C4-2B (cell line): ENCODE results near the gene MEF2C.

Experiments
- ZFX ChIP-seq: fragments of 450-650 bp; IDR thresholded peaks from 2 replicates; pipeline ENCODE4 v1.6.1; 2017
- TF ChIP-seq, protein P1 (sequence below): fragments of 450-650 bp; conservative IDR thresholded peaks from 2 replicates; pipeline ENCODE4 v1.5.1; 2017; ENCODE audit warnings: mild to moderate bottlenecking

DNA sequence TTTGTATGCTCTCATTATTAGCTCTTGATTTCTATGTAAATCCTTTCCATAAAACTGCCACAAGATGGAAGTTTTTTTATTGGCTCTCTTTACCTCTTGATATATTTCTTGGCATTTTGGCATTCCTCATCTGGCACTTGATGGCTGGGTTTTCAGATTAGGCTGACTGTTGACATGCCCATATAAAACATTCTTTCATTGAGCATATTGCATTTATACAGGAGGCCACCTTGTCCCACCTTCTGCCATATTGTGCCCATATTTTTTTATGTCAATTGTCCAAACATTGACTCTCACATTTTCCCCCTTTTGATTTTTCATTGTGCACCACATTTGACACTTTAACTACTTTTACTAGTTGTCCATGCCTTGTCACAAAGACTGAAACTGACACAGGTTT, 182.9 kb downstream of the MEF2C start:
- TF ChIP-seq, protein P1, sequence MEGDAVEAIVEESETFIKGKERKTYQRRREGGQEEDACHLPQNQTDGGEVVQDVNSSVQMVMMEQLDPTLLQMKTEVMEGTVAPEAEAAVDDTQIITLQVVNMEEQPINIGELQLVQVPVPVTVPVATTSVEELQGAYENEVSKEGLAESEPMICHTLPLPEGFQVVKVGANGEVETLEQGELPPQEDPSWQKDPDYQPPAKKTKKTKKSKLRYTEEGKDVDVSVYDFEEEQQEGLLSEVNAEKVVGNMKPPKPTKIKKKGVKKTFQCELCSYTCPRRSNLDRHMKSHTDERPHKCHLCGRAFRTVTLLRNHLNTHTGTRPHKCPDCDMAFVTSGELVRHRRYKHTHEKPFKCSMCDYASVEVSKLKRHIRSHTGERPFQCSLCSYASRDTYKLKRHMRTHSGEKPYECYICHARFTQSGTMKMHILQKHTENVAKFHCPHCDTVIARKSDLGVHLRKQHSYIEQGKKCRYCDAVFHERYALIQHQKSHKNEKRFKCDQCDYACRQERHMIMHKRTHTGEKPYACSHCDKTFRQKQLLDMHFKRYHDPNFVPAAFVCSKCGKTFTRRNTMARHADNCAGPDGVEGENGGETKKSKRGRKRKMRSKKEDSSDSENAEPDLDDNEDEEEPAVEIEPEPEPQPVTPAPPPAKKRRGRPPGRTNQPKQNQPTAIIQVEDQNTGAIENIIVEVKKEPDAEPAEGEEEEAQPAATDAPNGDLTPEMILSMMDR, result no peak
- TF ChIP-seq ZFX, result no peak
